Natural killer cell (primary cell): Measurements from ENCODE around the gene HSDL2. TPM values are rescaled to one million over a fixed set of nuclear protein-coding genes. Genes with fewer than 3 reads are reported as not detected.

ENCODE experiments used
- ATAC-seq, 3 donors: fragments of 150-1000 bp in 2 of 3; fragments of 200-7000 bp in 1 of 3; cut with Tn5 transposase; 1 replicate in 1 of 3; 2 replicates in 2 of 3; pipeline ENCODE4 v1.10.0; 2021; ENCODE audit warnings: mild to moderate bottlenecking in 2 of 3, moderate library complexity in 2 of 3
- DNase-seq, 2 donors: peaks; one replicate each; pipeline versions ENCODE4 v3.0.0 to v3.0.0-alpha.2; 2013 to 2021; ENCODE audit warnings: mixed read lengths in 1 of 2
- H3K27ac ChIP-seq: one replicate; pipeline ENCODE4 v1.5.1; 2013; ENCODE audit warnings: mild to moderate bottlenecking, low read length
- H3K27me3 ChIP-seq: one replicate; pipeline ENCODE4 v1.6.1; 2013; ENCODE audit warnings: low read length; ENCODE audit not compliant: control insufficient read depth, insufficient read depth
- H3K36me3 ChIP-seq: one replicate; pipeline ENCODE4 v1.6.1; 2013; ENCODE audit warnings: low read length; ENCODE audit not compliant: control insufficient read depth, insufficient read depth
- H3K4me1 ChIP-seq: one replicate; pipeline ENCODE4 v1.6.1; 2013; ENCODE audit warnings: low read length; ENCODE audit not compliant: control insufficient read depth, insufficient read depth
- H3K4me3 ChIP-seq: one replicate; pipeline ENCODE4 v1.5.1; 2013; ENCODE audit warnings: low read length
- H3K9me3 ChIP-seq: one replicate; pipeline ENCODE4 v1.6.1; 2013; ENCODE audit warnings: low read length; ENCODE audit not compliant: control insufficient read depth, insufficient read depth
- H3K27ac Mint-ChIP-seq, 2 donors: one replicate each; pipeline ENCODE4 v1.8.0; 2022; ENCODE audit warnings: mild to moderate bottlenecking in 2 of 2, mixed read lengths in 2 of 2, moderate library complexity in 1 of 2
- H3K27me3 Mint-ChIP-seq, 2 donors: one replicate each; pipeline ENCODE4 v1.8.0; 2022; ENCODE audit warnings: low read depth in 2 of 2, mixed read lengths in 2 of 2
- H3K36me3 Mint-ChIP-seq: one replicate; pipeline ENCODE4 v1.8.0; 2022; ENCODE audit warnings: mixed read lengths
- H3K4me1 Mint-ChIP-seq, 2 donors: one replicate each; pipeline ENCODE4 v1.8.0; 2022; ENCODE audit warnings: mixed read lengths in 2 of 2
- H3K4me3 Mint-ChIP-seq: one replicate; pipeline ENCODE4 v1.8.0; 2022; ENCODE audit warnings: mild to moderate bottlenecking, moderate library complexity, mixed read lengths
- H3K9me3 Mint-ChIP-seq, 2 donors: one replicate each; pipeline ENCODE4 v1.8.0; 2022; ENCODE audit warnings: mixed read lengths in 2 of 2
- WGBS: methylation state at CpG from one replicate; pipeline ENCODE4 v1.1.7; 2013; ENCODE audit warnings: missing lambda C conversion rate; ENCODE audit not compliant: insufficient coverage; 5-methylcytosine and 5-hydroxymethylcytosine counted together
- intact Hi-C: fragments of 100-400 bp; cut with micrococcal nuclease; formaldehyde crosslinking; loops from one replicate; pipeline ENCODE4 v1.14.2; 2022
- total RNA-seq, 4 donors: library from RNA; stranded (reverse); fragments of 120-200 nt in 1 of 4; gene quantifications; one replicate each; pipeline versions ENCODE4 v1.2.3 to v1.2.4, GENCODE V29; 2013 to 2022
- TF ChIP-seq, protein P1 (sequence below): fragments of 200-600 bp; IDR thresholded peaks from one replicate; pipeline ENCODE4 v1.8.0; 2022; ENCODE audit warnings: antibody characterized with exemption

HSDL2 gene
- total RNA-seq, 3 donors from 2014 or later (not counting 1 experiment from before 2014, with no cell fraction given): 7.9 to 18.3 (median 8.6) TPM

DNA sequence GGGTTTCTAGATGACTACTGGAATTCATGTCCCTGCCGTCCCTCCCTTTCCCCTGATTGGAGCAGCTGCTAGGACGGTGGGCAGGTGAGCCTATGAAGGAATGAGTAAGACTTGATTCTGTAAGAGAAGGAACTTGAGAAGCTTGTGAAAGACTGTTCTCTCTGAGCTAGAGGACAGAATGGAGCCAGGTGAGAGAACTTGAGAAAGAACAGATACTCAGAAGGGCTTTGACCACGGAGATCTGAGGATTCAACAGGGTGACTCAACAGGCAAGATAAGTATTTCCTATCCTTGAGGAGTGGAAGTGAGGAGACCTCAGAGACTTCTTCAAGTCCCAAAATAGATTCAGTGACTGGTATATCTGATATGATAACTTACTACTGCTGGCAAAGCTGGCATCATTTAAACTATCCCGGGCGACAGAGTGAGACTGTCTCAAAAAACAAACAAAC is 41.9 kb downstream of the HSDL2 start:
- WGBS: 95% methylated on average over 5 of the region's 5 CpGs
- no peaks in the 10 kb centered on the region for H3K27me3 ChIP-seq
- Mint-ChIP-seq H3K9me3 (no peaks in the 10 kb centered on the region), H3K27ac (no peak overlapping the region), H3K4me1 (no peaks in the 10 kb centered on the region), H3K4me3 (no peak overlapping the region), H3K27me3 (no peaks in the 10 kb centered on the region), H3K36me3 (no peaks in the 10 kb centered on the region)
- TF ChIP-seq, protein P1, sequence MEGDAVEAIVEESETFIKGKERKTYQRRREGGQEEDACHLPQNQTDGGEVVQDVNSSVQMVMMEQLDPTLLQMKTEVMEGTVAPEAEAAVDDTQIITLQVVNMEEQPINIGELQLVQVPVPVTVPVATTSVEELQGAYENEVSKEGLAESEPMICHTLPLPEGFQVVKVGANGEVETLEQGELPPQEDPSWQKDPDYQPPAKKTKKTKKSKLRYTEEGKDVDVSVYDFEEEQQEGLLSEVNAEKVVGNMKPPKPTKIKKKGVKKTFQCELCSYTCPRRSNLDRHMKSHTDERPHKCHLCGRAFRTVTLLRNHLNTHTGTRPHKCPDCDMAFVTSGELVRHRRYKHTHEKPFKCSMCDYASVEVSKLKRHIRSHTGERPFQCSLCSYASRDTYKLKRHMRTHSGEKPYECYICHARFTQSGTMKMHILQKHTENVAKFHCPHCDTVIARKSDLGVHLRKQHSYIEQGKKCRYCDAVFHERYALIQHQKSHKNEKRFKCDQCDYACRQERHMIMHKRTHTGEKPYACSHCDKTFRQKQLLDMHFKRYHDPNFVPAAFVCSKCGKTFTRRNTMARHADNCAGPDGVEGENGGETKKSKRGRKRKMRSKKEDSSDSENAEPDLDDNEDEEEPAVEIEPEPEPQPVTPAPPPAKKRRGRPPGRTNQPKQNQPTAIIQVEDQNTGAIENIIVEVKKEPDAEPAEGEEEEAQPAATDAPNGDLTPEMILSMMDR: no peak
- no peak for DNase-seq
- intact Hi-C loops: no loop called here
- no peak for ATAC-seq
- H3K4me3 ChIP-seq: no peak overlapping the region
- no peak overlapping the region for H3K27ac ChIP-seq
- no peaks in the 10 kb centered on the region for H3K36me3 ChIP-seq
- no peaks in the 10 kb centered on the region for H3K4me1 ChIP-seq
- no peaks in the 10 kb centered on the region for H3K9me3 ChIP-seq

DNA sequence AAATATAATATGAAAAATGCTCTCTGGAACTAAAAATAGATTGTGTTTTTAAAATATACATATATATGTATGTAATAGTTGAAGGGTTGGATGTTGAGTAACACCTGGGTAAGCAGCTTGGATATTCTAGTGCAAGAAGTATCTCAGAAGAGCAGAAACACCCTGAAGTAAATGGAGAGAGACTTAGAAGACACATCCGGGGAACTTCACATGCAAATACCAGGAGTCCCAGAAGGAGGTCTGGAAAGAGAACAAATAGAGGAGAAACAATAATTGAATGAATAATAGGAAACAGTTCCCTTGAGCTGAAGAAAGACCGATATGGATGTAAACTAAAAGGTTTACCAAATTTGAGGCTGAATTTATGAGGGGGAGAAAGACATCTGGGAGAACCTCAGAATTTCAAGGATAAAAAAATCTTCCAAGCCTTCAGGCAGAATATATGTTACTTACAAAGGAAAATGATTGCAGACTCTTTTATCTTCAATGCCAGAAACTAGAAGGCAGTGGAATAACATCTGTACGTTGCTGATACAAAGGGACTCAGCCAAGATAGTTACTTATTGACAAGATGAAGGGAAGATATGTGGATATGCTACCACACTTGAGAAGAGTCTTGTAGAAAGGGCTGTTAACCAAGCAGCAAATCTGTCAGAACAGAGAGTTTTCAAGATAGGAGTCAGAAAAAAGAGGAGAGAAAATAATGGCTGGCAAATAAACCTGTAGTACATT is 42.7 kb downstream of the HSDL2 start:
- Mint-ChIP-seq H3K9me3 (no peaks in the 10 kb centered on the region), H3K27ac (no peak overlapping the region), H3K27me3 (no peaks in the 10 kb centered on the region), H3K4me3 (no peak overlapping the region), H3K36me3 (no peaks in the 10 kb centered on the region), H3K4me1 (no peaks in the 10 kb centered on the region)
- H3K4me3 ChIP-seq: no peak overlapping the region
- intact Hi-C loops: no loop called here
- no peaks in the 10 kb centered on the region for H3K9me3 ChIP-seq
- H3K4me1 ChIP-seq: no peaks in the 10 kb centered on the region
- H3K27ac ChIP-seq: no peak overlapping the region
- TF ChIP-seq, protein P1: no peak
- H3K36me3 ChIP-seq: no peaks in the 10 kb centered on the region
- WGBS: 98% methylated on average over 3 of the region's 3 CpGs
- no peaks in the 10 kb centered on the region for H3K27me3 ChIP-seq
- ATAC-seq (no peak), DNase-seq (no peak)

DNA sequence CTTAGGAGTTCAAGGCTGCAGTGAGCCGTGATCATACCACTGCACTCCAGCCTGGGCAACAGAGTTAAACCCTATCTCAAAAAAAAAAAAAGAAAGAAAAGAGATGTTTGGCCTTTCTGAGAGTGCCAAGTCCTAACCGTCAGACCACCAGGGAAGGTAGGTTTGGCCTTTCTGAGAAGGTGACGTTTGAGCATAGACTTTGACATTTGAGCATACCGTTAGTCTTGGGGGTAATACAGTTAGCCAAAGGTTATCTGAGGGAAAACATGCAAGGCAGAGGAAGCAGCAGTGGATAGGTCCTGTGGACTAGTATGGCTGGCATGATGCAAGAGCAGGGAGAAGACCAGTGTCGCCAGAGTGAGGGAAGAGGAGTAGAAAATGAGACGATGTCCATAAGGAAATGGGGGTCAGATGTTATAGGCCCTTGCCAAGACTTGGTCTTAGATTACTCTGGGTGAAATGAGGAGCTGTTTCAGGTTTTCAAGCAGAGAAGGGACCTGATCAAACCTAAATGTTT is 50.2 kb downstream of the HSDL2 start:
- TF ChIP-seq, protein P1: no peak
- Histone ChIP-seq H3K4me1 (no peaks in the 10 kb centered on the region), H3K36me3 (peaks cover 2% of the 10 kb centered on the region), H3K4me3 (no peak overlapping the region), H3K27me3 (no peaks in the 10 kb centered on the region), H3K27ac (no peak overlapping the region), H3K9me3 (no peaks in the 10 kb centered on the region)
- intact Hi-C loops: no loop called here
- H3K9me3 Mint-ChIP-seq: no peaks in the 10 kb centered on the region
- no peak overlapping the region for H3K27ac Mint-ChIP-seq
- H3K36me3 Mint-ChIP-seq: no peaks in the 10 kb centered on the region
- over 99% methylated on average over 6 of the region's 6 CpGs for WGBS
- no peak for ATAC-seq
- H3K4me3 Mint-ChIP-seq: no peak overlapping the region
- H3K4me1 Mint-ChIP-seq: no peaks in the 10 kb centered on the region
- H3K27me3 Mint-ChIP-seq: no peaks in the 10 kb centered on the region
- DNase-seq: no peak
